Left renal pelvis (tissue), 4 donors: ENCODE measurements around the gene OSR1. TPM values are rescaled to one million over a fixed set of nuclear protein-coding genes. Genes with fewer than 3 reads are reported as not detected.

Experiments used
- DNase-seq, 4 donors: peaks; one replicate each; pipeline ENCODE4 v3.0.0-alpha.2; 2013; ENCODE audit warnings: low read depth in 4 of 4, low spot score in 3 of 4
- polyA plus RNA-seq, 4 donors: library from polyadenylated mRNA; unstranded; fragments of 120-200 nt; gene quantifications; one replicate each; pipeline ENCODE4 v1.2.1, GENCODE V29; 2013; ENCODE audit not compliant: insufficient read length in 4 of 4

OSR1 gene
- polyA plus RNA-seq, 4 donors: 6.8 to 19.9 (median 9.9) TPM

- no peak for DNase-seq
Measured at GRCh38 chr2:19359456-19359855, 1.0 kb upstream of the OSR1 start.

GRCh38 chr2:19359021-19359357 lies 566 bp upstream of the OSR1 start:
- DNase-seq: no peak

- no peak for DNase-seq
Measured at GRCh38 chr2:19357402-19358241, 801 bp downstream of the OSR1 start.

- DNase-seq: no peak
Measured at GRCh38 chr2:19356545-19357401, 1.6 kb downstream of the OSR1 start.

GRCh38 chr2:19355931-19356544 lies 2.4 kb downstream of the OSR1 start:
- no peak for DNase-seq

- DNase-seq: no peak
Measured at GRCh38 chr2:19355416-19355821, 3.0 kb downstream of the OSR1 start.

- DNase-seq: no peak
Measured at GRCh38 chr2:19355014-19355405, 3.4 kb downstream of the OSR1 start.

- DNase-seq: no peak
Measured at GRCh38 chr2:19353721-19354050, 4.7 kb downstream of the OSR1 start.

- no peak for DNase-seq
Measured at GRCh38 chr2:19352946-19353720, 5.3 kb downstream of the OSR1 start.

- DNase-seq: no peak
Measured at GRCh38 chr2:19351899-19352697, 6.3 kb downstream of the OSR1 start.

GRCh38 chr2:19351499-19351898 lies 6.9 kb downstream of the OSR1 start:
- DNase-seq: no peak

GRCh38 chr2:19350678-19351401 lies 7.6 kb downstream of the OSR1 start:
- DNase-seq: no peak

- DNase-seq: no peak
Measured at GRCh38 chr2:19349911-19350677, 8.3 kb downstream of the OSR1 start.

GRCh38 chr2:19348692-19349091 lies 9.7 kb downstream of the OSR1 start:
- DNase-seq: no peak

GRCh38 chr2:19347619-19348562 lies 10.5 kb downstream of the OSR1 start:
- DNase-seq: peak; percentile 92 to 95 (median 93)

- DNase-seq: no peak
Measured at GRCh38 chr2:19346983-19347618, 11.3 kb downstream of the OSR1 start.

GRCh38 chr2:19337742-19338141 lies 20.7 kb downstream of the OSR1 start:
- DNase-seq: no peak
